GM12878 (cell line): Measurements from ENCODE around the gene TM7SF3. TPM values are rescaled to one million over a fixed set of nuclear protein-coding genes. Genes with fewer than 3 reads are reported as not detected.

Source experiments
- ATAC-seq: fragments of 200-7000 bp; cut with Tn5 transposase; 3 replicates; pipeline ENCODE4 v1.9.1; 2020; ENCODE audit warnings: mild to moderate bottlenecking, moderate library complexity
- BruUV-seq: library from RNA; stranded (reverse); fragments of 400-500 nt; replicated peaks from 2 replicates; lab custom pipeline; 2021; lab: Mats Ljungman, UMichigan
- CTCF ChIA-PET: fragments of 300-600 bp; sonication (Branson Sonifier 250); formaldehyde crosslinking; extraction: SDS; loops from one replicate; lab custom pipeline; 2021; ENCODE audit warnings: inconsistent platforms; lab: Yijun Ruan, JAX
- POLR2A ChIA-PET: fragments of 350-600 bp; formaldehyde crosslinking; extraction: SDS; loops from one replicate; lab custom pipeline; 2021; ENCODE audit warnings: inconsistent platforms; lab: Charles Lee
- RAD21 ChIA-PET: fragments of 300-600 bp; sonication (Branson Sonifier 250); formaldehyde crosslinking; loops from one replicate; lab custom pipeline; 2023; ENCODE audit warnings: antibody characterized with exemption; ENCODE audit not compliant: unreplicated experiment; lab: Charles Lee
- SMC1A ChIA-PET: fragments of 300-600 bp; sonication (Branson Sonifier 250); formaldehyde crosslinking; loops from one replicate; lab custom pipeline; 2023; ENCODE audit not compliant: unreplicated experiment, uncharacterized antibody; lab: Charles Lee
- DNase-seq: peaks from one replicate; pipeline ENCODE4 v3.0.0-alpha.2; 2011; ENCODE audit warnings: low read depth, low spot score
- FAIRE-seq: peaks from 3 replicates; lab custom pipeline; 2011; peaks lifted over from hg19 to GRCh38; lab: Jason Lieb, UNC
- H2AFZ ChIP-seq: 2 replicates; pipeline ENCODE4 v1.6.0; 2011; ENCODE audit warnings: low read depth, low read length, control low read depth; ENCODE audit not compliant: control insufficient read depth
- H3K27ac ChIP-seq: 2 replicates; pipeline ENCODE4 v1.5.1; 2011; ENCODE audit warnings: control low read depth; ENCODE audit not compliant: control insufficient read depth, insufficient read depth
- H3K27me3 ChIP-seq, 2 experiments: replicated peaks in 1 of 2; 2 replicates each; pipeline versions ENCODE4 v1.6.0 to v1.6.1; 2011; ENCODE audit warnings: low read length in 1 of 2; ENCODE audit not compliant: control insufficient read depth in 2 of 2, insufficient read depth in 2 of 2
- H3K36me3 ChIP-seq, 2 experiments: 2 replicates each; pipeline ENCODE4 v1.5.1; 2011; ENCODE audit warnings: low read length in 1 of 2; ENCODE audit not compliant: control insufficient read depth in 2 of 2, insufficient read depth in 2 of 2
- H3K4me1 ChIP-seq: 2 replicates; pipeline ENCODE4 v1.6.1; 2011; ENCODE audit warnings: mild to moderate bottlenecking, low read length, moderate library complexity, mixed read lengths; ENCODE audit not compliant: control insufficient read depth, insufficient read depth
- H3K4me2 ChIP-seq: 2 replicates; pipeline ENCODE4 v1.6.0; 2011; ENCODE audit warnings: control low read depth; ENCODE audit not compliant: control insufficient read depth, insufficient read depth
- H3K4me3 ChIP-seq: fragments of 200-600 bp; sonication (generic); 2 replicates; pipeline ENCODE4 v1.5.1; 2016
- H3K79me2 ChIP-seq: 2 replicates; pipeline ENCODE4 v1.6.0; 2011; ENCODE audit warnings: low read length; ENCODE audit not compliant: control insufficient read depth, insufficient read depth
- H3K9ac ChIP-seq: 2 replicates; pipeline ENCODE4 v1.8.0; 2011; ENCODE audit warnings: low read length, control low read depth, mixed read lengths; ENCODE audit not compliant: control insufficient read depth, insufficient read depth
- H3K9me3 ChIP-seq: replicated peaks from 3 replicates; pipeline ENCODE4 v1.5.1; 2011; ENCODE audit warnings: mild to moderate bottlenecking, low read length; ENCODE audit not compliant: control insufficient read depth, insufficient read depth
- H4K20me1 ChIP-seq: 2 replicates; pipeline ENCODE4 v1.6.0; 2011; ENCODE audit not compliant: control insufficient read depth, insufficient read depth
- CBFB ChIP-seq: IDR thresholded peaks from 2 replicates; pipeline ENCODE4 v1.6.1; 2016; ENCODE audit warnings: antibody characterized with exemption, low read depth
- CBX3 ChIP-seq: fragments of 200-600 bp; sonication (generic); IDR thresholded peaks from 2 replicates; pipeline ENCODE4 v1.6.1; 2016; ENCODE audit warnings: low read depth, borderline replicate concordance
- CBX5 ChIP-seq: sonication (generic); IDR thresholded peaks from 2 replicates; pipeline ENCODE4 v1.6.1; 2016; ENCODE audit warnings: low read depth, moderate library complexity, mild to moderate bottlenecking, inconsistent platforms
- EED ChIP-seq: sonication (generic); IDR thresholded peaks from 2 replicates; pipeline ENCODE4 v1.6.1; 2016; ENCODE audit warnings: antibody characterized with exemption, low read depth
- GATAD2B ChIP-seq: fragments of 450-650 bp; conservative IDR thresholded peaks from 2 replicates; pipeline ENCODE4 v1.6.1; 2017; ENCODE audit warnings: low read depth, mild to moderate bottlenecking, moderate library complexity
- IKZF1 ChIP-seq: fragments of 450-650 bp; conservative IDR thresholded peaks from 2 replicates; pipeline ENCODE4 v1.6.1; 2017; ENCODE audit warnings: antibody characterized with exemption, mild to moderate bottlenecking
- IRF3 ChIP-seq: fragments of 450-650 bp; IDR thresholded peaks from 2 replicates; pipeline ENCODE4 v1.6.1; 2014; ENCODE audit warnings: mild to moderate bottlenecking
- KAT2A ChIP-seq: conservative IDR thresholded peaks from 2 replicates; pipeline ENCODE4 v1.6.1; 2011; ENCODE audit warnings: low read depth, low read length; ENCODE audit not compliant: control insufficient read depth
- LARP7 ChIP-seq: fragments of 450-650 bp; IDR thresholded peaks from 2 replicates; pipeline ENCODE4 v1.6.1; 2017; ENCODE audit warnings: mild to moderate bottlenecking
- PAX5 ChIP-seq: IDR thresholded peaks from 2 replicates; pipeline ENCODE4 v1.6.1; 2011; ENCODE audit warnings: low read depth, low read length, borderline replicate concordance
- PRDM15 ChIP-seq: fragments of 450-650 bp; formaldehyde crosslinking; IDR thresholded peaks from 2 replicates; pipeline ENCODE4 v1.4.0; 2020; ENCODE audit warnings: mild to moderate bottlenecking, moderate library complexity
- SMARCA5 ChIP-seq: fragments of 450-650 bp; IDR thresholded peaks from 2 replicates; pipeline ENCODE4 v1.6.1; 2017; ENCODE audit warnings: mild to moderate bottlenecking
- ZNF274 ChIP-seq: IDR thresholded peaks from one replicate; pipeline ENCODE4 v1.8.0; 2011; ENCODE audit not compliant: insufficient read length, insufficient read depth
- WGBS: methylation state at CpG from one replicate; pipeline ENCODE4 v1.1.6; 2016; ENCODE audit warnings: low lambda C conversion rate; ENCODE audit not compliant: insufficient replicate concordance, insufficient coverage; ENCODE audit errors: missing lambda C conversion rate; 5-methylcytosine and 5-hydroxymethylcytosine counted together
- in situ Hi-C: fragments of 300-500 bp; cut with MboI; formaldehyde crosslinking; loops from 9 replicates; pipeline ENCODE4 v1.14.3; 2018; ENCODE audit warnings: mixed read lengths
- intact Hi-C: fragments of 100-400 bp; cut with micrococcal nuclease; formaldehyde crosslinking; loops from one replicate; pipeline ENCODE4 v1.14.2; 2022; ENCODE audit not compliant: unreplicated experiment
- polyA plus RNA-seq, 11 experiments: library from polyadenylated mRNA; depleted of rRNA in 4 of 11; unstranded in 6 of 11; stranded (reverse) in 5 of 11; fragments of >200 nt; fragmentation: Nextera tagmentation in 4 of 11; fragmentation: Illumina TruSeq in 1 of 11; extraction: Ambion mirVana in 4 of 11; extraction: Trizol in 1 of 11; gene quantifications; 1 replicate in 1 of 11; 2 replicates in 10 of 11; pipeline versions ENCODE4 v1.2.1 to v1.2.3, GENCODE V29; 2011 to 2016; ENCODE audit warnings: inconsistent platforms in 2 of 11, missing spikeins in 2 of 11, low read depth in 1 of 11
- total RNA-seq, 4 experiments: library from RNA; depleted of rRNA in 3 of 4; stranded (reverse); fragments of >200 nt in 3 of 4; fragmentation: Illumina TruSeq in 1 of 4; extraction: Trizol in 1 of 4; gene quantifications; 2 replicates each; pipeline versions ENCODE4 v1.2.1 to v1.2.3, GENCODE V29; 2013 to 2021

Gene TM7SF3
- total and polyA plus RNA-seq, 10 of the 15 experiments (the other 5 are each of a cell fraction or from before 2014, with no cell fraction given), result 31.4 to 341 (median 74.8) TPM

- no TSS peak for BruUV-seq
- ATAC-seq (no peak), DNase-seq (no peak), FAIRE-seq (no peak)
- Histone ChIP-seq H2AFZ (no peak overlapping the region), H3K4me3 (no peak overlapping the region), H4K20me1 (no peaks in the 10 kb centered on the region), H3K9me3 (no peaks in the 10 kb centered on the region), H3K27me3 (no peaks in the 10 kb centered on the region), H3K4me1 (no peaks in the 10 kb centered on the region), H3K79me2 (no peaks in the 10 kb centered on the region; the same call in 1 of the 2 replicates), H3K4me2 (no peak overlapping the region), H3K36me3 (peaks cover 3 to 25% of the 10 kb centered on the region in 2 experiments), H3K9ac (no peak overlapping the region), H3K27ac (no peak overlapping the region)
- POLR2A ChIA-PET, result interaction anchor here (2.5 kb wide), 1 partner anchor 10 kb away, joined by 6 read pairs; no protein-coding TSS in a partner anchor
- intact Hi-C loops, result no loop called here
- SMC1A ChIA-PET, result interaction anchor here (0.5 kb wide), 1 partner anchor 95 kb away, joined by 6 read pairs; no protein-coding TSS in a partner anchor
- 98% methylated on average over 2 of the region's 2 CpGs for WGBS
- in situ Hi-C loops, result no loop called here
- RAD21 ChIA-PET, result no interaction called here
- TF ChIP-seq KAT2A (no peak), ZNF274 (no peak), GATAD2B (no peak), PAX5 (no peak), EED (no peak), IKZF1 (no peak)
- CTCF ChIA-PET, result interaction anchor here (3.3 kb wide), 1 partner anchor 10 kb away, joined by 13 read pairs; no protein-coding TSS in a partner anchor
These were observed 31.3 kb downstream of the TM7SF3 start for GRCh38 chr12:26982866-26983265.

- H3K36me3 ChIP-seq, result peaks cover 6 to 33% of the 10 kb centered on the region in 2 experiments
- ATAC-seq (no peak), FAIRE-seq (no peak), DNase-seq (no peak)
- H4K20me1 ChIP-seq, result no peaks in the 10 kb centered on the region
- no peak overlapping the region for H3K27ac ChIP-seq
- no peak overlapping the region for H3K4me3 ChIP-seq
- no peak overlapping the region for H3K4me2 ChIP-seq
- SMC1A ChIA-PET, result interaction anchor here (1.7 kb wide), 1 partner anchor 23 kb away, joined by 7 read pairs; no protein-coding TSS in a partner anchor
- no peaks in the 10 kb centered on the region for H3K27me3 ChIP-seq
- H3K9ac ChIP-seq, result no peak overlapping the region
- H3K79me2 ChIP-seq, result no peaks in the 10 kb centered on the region; the same call in 1 of the 2 replicates
- no peak overlapping the region for H2AFZ ChIP-seq
- BruUV-seq, result no TSS peak
- H3K4me1 ChIP-seq, result no peaks in the 10 kb centered on the region
- 86% methylated on average over 11 of the region's 11 CpGs for WGBS
- POLR2A ChIA-PET, result no interaction called here
- in situ Hi-C loops (no loop called here), intact Hi-C loops (no loop called here)
- H3K9me3 ChIP-seq, result no peaks in the 10 kb centered on the region
- RAD21 ChIA-PET, result no interaction called here
- CTCF ChIA-PET, result interaction anchor here (3.3 kb wide), 1 partner anchor 13 kb away, joined by 13 read pairs; no protein-coding TSS in a partner anchor
- TF ChIP-seq CBX5 (no peak), ZNF274 (no peak), IRF3 (no peak), CBFB (no peak), SMARCA5 (no peak), PRDM15 (no peak), CBX3 (no peak), KAT2A (no peak), LARP7 (no peak)
These were observed 34.5 kb downstream of the TM7SF3 start for GRCh38 chr12:26979733-26980132.
